HG03565 (cell line): Measurements from ENCODE around the gene CLEC9A.

ENCODE experiments used
- ATAC-seq: cut with Tn5 transposase; IDR thresholded peaks from one replicate; pipeline ENCODE4 v1.9.1; 2021; ENCODE audit warnings: mild to moderate bottlenecking, moderate library complexity; ENCODE audit not compliant: unreplicated experiment

Gene CLEC9A

GRCh38 chr12:10101648-10102220, 71.3 kb downstream of the CLEC9A start:
- no peak for ATAC-seq

- no peak for ATAC-seq
Observed at GRCh38 chr12:10102322-10102721, 71.8 kb downstream of the CLEC9A start.

GRCh38 chr12:10110256-10110844, 79.9 kb downstream of the CLEC9A start:
- no peak for ATAC-seq

- no peak for ATAC-seq
Observed at GRCh38 chr12:10111451-10111850, 81.0 kb downstream of the CLEC9A start.

GRCh38 chr12:10113075-10113474, 82.6 kb downstream of the CLEC9A start:
- no peak for ATAC-seq

DNA sequence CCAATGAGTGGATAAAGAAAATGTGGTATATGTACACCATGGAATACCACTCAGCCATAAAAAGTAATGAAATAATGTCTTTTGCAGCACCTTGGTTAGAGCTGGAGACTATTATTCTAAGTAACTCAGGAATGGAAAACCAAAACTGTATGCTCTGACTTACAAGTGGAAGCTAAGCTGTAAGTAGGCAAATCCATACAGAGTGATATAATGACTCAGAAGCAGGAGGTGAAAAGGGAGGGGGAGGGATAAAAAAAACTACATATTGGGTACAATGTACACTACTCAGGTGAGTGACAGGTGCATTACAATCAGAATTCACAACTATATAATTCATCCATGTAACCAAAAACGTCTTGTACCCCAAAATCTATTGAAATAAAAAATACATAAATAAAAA, 83.4 kb downstream of the CLEC9A start:
- ATAC-seq: no peak

GRCh38 chr12:10115311-10115710, 84.8 kb downstream of the CLEC9A start:
- no peak for ATAC-seq
